CMK (cell line): ENCODE results near the gene DSN1.
"Not testable (repeated sequence)": the region's sequence is repeated elsewhere in the genome, so short reads cannot be mapped to it uniquely, and the experiment has no call there.

Experiments used
- DNase-seq: peaks from one replicate; pipeline ENCODE4 v3.0.0-alpha.2; 2010; ENCODE audit warnings: low read depth

DSN1 gene, protein sequence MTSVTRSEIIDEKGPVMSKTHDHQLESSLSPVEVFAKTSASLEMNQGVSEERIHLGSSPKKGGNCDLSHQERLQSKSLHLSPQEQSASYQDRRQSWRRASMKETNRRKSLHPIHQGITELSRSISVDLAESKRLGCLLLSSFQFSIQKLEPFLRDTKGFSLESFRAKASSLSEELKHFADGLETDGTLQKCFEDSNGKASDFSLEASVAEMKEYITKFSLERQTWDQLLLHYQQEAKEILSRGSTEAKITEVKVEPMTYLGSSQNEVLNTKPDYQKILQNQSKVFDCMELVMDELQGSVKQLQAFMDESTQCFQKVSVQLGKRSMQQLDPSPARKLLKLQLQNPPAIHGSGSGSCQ

GRCh38 chr20:36773597-36774390 lies at the start of gene DSN1:
Gene DSN1, minus strand, starts transcription at chr20:36773763. Its CDS starts 2,305 bp downstream, at chr20:36771458.
- peak; percentile 96 for DNase-seq

DNA sequence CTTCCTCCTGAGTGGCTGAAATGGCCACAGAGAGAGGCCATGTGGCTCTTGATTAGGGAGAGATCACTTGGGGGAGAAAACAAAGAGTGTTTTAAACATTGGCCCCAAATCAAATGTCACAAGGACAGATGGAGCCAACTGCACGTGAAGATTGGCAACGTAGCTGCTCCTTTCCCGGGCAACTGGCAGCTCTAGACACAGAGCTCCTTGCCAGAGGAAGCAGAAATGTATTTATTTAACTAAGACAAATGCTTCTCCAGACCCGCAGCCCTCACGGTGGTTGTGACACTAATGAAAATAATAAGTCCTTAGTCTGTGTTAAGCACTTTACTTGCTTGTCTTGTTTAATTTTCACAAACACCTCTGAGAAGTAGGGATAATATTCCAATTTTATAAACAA lies 49.6 kb upstream of the DSN1 start:
- no peak for DNase-seq

GRCh38 chr20:36821964-36822437 lies 48.4 kb upstream of the DSN1 start:
- DNase-seq, result no peak

DNA sequence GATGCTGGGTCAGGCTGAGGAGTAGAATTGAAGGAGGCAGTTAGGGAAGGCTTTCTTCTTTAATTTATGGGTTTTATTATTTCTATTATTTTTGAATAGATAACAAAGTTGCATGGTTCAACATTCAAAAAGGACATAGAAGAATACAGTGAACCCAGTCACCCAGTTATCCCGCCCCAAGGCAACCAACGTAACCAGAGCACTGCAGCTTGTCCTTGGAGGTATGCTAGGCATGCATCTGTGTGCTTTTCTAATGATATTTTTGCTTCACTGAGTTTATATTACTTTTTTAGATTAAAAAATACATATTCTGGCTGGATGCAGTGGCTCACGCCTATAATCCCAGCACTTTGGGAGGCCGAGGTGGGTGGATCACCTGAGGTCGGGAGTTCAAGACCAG lies 47.4 kb upstream of the DSN1 start:
- DNase-seq, result no peak

- no peak for DNase-seq
Observed at GRCh38 chr20:36820073-36820472, 46.5 kb upstream of the DSN1 start.

DNA sequence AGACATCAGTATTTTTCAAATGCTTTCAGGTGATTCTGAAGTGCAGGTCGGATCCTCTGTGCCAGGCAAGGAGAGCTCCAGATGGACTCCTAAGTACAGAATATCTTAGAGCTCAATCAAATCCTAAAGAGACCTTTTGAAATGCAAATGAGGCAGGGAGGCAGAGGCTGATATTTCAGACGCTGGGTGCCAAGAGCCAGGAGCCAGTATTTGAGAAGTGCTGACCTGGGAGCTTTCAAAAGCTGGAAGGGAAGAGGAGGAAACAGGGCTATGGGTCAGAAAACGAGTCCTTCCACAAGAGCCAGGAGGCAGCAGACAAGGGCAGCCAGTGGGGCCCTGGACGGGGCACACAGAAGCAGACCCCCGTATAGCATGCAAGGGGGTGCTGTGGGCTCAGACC lies 46.1 kb upstream of the DSN1 start:
- no peak for DNase-seq

GRCh38 chr20:36818861-36819260 lies 45.3 kb upstream of the DSN1 start:
- no peak for DNase-seq

DNA sequence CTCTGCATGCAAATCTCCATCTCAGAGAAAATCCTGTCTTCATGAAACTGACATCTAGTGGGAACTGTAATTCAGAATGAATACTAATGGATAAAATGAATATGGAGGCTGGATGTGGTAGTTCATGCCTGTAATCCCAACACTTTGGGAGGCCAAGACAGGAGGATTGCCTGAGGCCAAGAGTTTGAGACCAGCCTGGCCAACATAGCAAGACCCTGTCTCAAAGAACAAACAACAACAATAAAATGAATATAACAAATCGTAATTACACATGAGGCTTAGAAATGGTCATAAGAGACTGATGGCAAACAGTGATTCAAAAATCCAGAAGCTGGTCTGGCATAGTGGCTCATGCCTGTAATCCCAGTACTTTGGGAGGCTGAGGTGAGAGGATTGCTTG lies 44.6 kb upstream of the DSN1 start:
- no peak for DNase-seq

DNA sequence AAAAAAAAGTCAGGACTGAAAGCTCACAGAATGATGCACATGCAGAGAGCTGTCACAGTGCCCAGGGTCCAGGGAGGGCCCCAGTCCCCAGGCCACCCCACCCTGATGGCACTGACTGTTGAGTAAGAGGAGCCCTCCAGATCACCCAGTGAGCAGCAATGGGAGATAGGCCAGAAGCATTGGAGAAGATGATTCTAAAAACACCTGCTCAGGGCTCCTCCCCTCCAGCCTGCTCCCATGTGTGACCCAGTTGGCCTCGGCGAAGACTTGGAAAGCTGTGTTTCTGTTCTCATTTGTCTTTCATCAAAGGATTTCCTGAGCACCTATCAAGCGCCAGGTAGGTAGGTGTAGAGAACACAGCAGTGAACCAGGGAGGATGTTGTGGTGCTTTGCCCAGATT lies 43.9 kb upstream of the DSN1 start:
- DNase-seq, result no peak

DNA sequence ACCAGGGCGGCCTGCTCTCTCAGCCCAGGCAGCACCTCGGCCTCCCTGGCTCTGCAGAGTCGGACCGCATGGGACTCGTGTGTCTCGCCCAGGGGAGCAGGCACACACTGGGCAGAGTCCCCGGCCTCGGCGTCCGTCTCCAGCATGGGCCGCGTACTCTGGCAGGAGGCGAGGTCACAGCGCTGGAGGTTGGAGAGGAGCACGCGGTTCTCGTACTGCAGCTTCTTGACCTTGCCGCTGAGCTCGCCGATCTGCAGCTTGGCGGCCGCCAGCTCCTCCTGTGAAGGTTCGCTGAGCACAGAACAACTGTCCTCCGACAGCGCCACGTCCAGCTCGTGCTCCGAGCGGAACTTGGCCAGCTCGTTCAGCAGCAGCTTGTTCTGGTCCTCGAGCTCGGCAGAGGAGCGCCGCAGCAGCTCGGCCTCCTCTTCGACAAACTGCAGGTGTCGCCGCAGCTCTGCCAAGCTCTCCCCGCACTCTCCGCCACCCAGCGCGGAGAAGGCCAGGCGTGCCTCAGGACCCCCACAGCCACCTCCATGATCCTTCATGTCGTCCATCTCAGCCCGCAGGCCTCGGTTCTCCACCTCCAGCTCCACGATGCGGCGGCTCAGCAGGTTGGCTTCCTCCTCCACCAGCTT lies 42.0 kb upstream of the DSN1 start:
- DNase-seq, result no peak

DNA sequence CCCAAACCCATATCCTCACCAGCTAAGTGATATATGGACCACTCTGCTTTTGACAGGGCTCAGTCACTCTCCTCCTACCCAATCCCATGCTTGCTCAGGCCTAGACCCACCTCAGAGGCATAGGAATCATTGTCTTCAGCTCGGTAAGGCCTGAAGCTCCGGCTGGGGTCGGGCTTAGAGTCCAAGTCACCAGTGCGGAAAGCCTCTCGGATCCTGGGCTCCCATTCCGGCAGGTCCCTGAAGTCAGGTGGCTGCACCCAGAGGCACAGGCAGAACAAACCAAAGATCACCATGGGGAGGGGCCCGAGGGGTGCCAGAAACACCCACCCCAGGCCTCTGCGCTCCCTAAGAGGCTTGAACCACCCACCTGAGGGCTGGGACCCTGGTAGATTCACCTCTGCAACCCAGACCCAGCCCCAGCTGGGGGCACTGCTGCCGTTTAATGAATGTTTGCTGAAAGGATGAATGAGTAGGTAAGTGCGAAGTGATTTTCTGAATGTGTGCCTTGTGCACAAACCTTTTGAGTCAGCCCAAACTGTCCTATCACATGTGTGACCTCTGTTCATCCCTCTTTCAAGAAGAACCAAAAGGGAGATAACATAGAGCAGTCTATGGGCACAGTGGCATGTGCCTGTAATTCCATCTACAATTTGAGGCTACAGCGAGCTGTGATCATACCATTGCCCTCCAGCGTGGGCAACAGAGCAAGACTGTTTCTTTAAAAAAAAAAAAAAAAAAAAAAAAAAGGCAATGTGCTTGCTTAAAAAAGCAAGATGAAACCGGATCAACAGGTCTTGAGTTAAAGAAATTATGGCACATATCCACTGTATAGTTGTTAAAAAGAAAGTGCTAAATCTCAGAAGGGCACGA lies 39.3 kb upstream of the DSN1 start:
- DNase-seq, result no peak

DNA sequence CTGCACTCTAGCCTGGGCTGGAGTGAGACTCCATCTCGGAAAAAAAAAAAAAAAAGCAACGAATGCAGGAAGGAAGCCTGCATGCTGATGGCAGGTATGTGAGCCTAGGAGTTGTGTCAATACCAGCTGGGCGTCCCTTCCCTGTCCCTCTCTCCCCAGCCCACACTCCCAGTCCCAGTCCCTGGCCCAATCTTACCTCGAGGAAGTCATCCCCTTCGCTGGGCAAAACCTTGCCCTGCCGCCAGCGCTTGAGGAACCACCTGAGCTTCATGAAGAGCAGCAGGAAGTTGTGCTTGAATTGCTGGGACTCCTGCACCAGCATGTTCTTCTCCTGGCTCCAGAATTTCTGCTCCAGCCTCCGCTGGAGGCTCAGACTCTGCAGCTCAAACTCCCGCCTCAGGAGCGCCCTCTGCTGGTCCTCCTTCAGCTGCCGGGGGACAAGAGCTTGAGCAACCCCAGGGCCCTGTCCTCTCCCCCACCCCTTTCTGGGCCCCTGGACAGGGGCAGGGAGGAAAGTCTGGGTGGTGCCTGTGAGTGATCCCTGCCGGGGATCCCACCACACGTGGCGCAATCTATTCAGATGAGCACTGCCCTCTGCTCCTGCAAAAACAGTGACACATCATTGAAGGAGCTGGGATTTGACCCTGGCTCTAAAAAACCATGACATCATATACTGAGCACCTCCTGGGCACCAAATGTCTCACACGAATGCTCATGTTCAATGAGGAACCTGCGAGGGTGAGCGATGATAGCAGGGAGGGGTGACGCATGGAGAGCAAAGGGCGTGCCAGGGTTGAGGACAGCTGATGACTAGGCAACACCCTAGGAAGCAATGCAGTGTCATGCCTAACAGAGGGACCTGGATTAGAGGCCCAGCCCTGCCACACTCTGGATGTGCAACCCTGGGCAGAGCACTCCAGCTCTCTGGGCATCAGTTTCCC lies 35.0 kb upstream of the DSN1 start:
- DNase-seq, result peak; percentile 62

- DNase-seq, result no peak
Observed at GRCh38 chr20:36806049-36806448, 32.5 kb upstream of the DSN1 start.

- no peak for DNase-seq
Observed at GRCh38 chr20:36805396-36805795, 31.8 kb upstream of the DSN1 start.

DNA sequence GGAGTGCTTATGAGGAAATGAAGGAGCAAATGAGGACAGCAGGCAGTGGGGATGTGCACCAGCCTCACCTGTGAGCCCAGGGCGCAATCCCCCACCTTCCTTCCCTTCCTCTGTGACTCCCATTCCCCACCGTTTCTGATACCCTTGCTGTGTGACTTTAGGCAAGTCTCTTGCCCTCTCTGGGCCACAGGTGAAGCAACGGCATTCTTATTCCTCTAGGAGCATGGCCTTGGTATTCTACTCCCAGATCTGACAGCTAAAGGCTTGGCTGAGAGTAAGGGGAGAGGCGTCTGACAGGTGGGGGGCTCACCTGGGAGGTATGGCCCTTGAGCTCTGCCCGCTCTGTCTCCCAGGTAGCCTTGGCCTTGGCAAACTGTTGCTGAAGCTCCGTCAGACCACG lies 30.9 kb upstream of the DSN1 start:
- DNase-seq, result no peak

DNA sequence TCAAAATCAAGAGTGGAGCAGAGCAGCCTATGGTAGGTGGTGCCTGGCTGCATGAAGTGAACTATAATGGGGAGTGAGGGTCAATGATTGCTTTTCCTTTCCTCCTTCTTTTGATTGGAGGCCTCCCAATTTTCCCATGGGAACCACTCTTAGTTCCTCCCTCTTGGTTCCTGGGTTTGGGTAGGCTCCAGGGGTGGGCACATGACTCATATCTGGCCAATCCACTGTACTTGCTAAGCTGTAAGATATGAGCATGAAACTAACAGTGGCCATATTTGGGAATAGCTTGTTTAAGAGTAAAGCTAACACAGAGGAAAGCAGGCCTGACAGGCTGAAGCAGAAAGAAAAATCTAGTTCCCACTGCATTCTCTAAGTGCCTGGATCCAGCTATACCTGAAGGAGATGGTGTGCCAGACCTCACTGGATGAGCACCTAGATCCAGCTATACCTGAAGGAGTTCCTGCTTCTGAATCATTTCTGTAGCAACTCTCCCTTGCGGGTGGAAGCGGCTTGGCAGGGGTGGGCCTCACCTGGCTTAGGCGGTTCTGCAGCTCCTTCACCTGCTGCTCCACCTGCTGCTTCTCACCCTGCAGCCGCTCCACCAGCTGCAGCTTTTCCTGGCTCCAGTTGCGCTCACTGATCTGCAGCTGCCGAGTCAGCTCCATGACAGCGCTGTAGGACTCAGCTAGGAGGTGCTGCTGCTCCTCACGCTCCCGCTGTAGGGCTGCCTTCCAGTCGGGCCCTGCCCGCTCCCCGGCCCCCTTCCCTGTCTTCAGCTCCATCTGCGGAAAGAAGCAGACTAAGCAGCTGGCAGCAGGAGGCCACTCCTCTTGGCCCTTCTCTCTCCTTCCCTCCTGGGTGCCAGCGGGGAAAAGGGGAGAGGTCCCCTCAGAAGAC lies 29.0 kb upstream of the DSN1 start:
- DNase-seq, result no peak

DNA sequence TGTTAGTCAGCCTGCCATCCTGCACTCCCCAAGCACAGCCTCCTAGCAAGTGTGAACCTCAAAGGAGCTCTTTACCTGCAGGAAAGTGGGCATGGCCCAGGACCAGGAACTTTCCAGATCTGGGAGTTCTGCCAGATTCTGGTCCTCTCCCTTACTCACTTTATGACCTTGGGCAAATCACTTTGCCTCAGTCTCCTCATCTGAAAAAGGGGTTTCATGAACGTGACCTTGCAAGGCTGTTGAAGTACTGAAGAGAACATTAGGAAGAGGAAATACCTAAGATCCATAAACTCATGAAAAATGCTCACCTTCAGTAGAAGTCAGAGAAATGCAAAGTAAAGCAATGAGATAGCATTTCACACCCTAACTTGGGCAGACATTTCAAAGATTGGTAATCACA lies 26.8 kb upstream of the DSN1 start:
- DNase-seq, result no peak

GRCh38 chr20:36799313-36799712 lies 25.8 kb upstream of the DSN1 start:
- DNase-seq, result not testable (repeated sequence)

DNA sequence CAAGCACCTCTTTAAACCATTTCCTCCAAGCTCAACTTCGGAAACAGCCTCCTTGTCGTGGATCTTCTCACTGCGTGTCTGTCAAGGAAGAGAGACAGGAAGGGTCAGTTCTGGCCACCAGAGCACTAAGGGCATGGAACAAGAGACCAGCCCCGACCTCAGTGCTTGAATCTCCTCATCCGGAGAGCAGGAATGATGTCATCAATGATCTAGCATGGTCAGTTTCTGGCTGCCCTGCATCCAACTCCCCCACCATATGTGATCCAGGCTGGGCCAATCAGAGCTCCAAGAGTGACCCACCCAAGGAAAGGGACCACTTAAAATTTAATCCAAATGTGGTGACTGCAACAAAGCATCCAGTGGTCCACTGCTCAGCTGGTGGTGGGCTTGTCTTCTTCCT lies 23.3 kb upstream of the DSN1 start:
- DNase-seq, result no peak

DNA sequence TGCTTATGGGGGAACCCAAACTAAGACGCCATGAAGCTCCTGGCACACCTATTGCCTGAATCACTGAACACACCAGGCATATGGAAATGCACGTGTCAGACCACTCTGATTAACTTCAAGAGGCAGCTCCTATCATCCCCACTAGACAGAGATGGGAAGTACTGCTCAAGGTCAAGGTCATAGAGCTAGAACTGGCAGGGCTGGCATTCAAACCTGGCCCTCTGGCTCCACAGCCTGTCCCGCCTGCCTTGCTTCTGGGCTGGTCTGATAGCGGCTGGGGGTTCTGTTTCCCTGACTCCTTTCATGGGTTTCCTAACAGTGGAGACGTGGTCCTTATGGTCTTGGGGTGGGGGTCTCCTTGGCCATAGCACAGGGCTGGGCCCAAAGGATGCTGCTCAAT lies 22.6 kb upstream of the DSN1 start:
- DNase-seq, result no peak
